Adrenal gland (tissue), 5 donors: ENCODE results near the gene GABRQ.
"Not testable (repeated sequence)": the region's sequence is repeated elsewhere in the genome, so short reads cannot be mapped to it uniquely, and the experiment has no call there.

Experiments used
- POLR2A ChIP-seq, 2 donors: fragments of 450-650 bp; IDR thresholded peaks; one replicate each; pipeline ENCODE4 v1.6.1; 2017; ENCODE audit warnings: antibody characterized with exemption in 2 of 2, mild to moderate bottlenecking in 2 of 2, moderate library complexity in 1 of 2
- TF ChIP-seq, protein P1 (sequence below), 6 experiments: fragments of 450-650 bp in 4 of 6; fragments of 200-600 bp in 2 of 6; sonication (generic) in 1 of 6; IDR thresholded peaks; 1 replicate in 5 of 6; 2 replicates in 1 of 6; pipeline versions ENCODE4 v1.5.1 to v1.8.0; 2016 to 2021; ENCODE audit warnings: antibody characterized with exemption in 6 of 6, mild to moderate bottlenecking in 2 of 6, moderate library complexity in 1 of 6
- donor health status: DM: no; HTN: no; CAD: no.

DNA sequence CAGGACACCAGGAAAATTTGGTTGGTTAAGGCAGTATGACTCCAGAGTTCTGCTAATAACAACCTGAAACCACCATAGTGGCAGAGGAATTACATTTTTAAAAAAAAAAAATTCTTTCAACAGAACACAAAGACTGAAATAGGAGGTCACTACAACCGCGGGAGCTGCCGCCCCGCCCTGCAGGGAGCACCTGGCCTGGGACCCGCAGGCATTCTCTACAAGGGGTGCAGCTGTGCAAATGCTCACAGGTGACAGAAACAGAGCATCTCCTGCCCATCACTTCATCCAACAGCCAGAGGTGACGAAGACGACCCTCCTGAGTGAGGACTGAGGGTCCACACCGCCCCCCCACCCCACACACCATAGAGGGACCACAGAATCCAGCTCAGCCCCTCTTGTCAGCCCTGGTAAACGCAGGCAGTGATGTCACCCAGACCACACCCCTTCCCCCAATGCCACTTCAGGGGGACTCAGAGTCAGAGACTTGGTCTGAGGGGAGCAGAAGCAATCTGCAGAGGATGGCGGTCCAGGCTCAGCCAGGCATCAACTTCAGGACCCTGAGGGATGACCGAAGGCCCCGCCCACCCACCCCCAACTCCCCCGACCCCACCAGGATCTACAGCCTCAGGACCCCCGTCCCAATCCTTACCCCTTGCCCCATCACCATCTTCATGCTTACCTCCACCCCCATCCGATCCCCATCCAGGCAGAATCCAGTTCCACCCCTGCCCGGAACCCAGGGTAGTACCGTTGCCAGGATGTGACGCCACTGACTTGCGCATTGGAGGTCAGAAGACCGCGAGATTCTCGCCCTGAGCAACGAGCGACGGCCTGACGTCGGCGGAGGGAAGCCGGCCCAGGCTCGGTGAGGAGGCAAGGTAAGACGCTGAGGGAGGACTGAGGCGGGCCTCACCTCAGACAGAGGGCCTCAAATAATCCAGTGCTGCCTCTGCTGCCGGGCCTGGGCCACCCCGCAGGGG is 60.5 kb downstream of the GABRQ start, which contains the start of gene MAGEA3:
- not testable (repeated sequence) for TF ChIP-seq POLR2A (IDR thresholded peaks at IDR 0.05)
- TF ChIP-seq, protein P1, sequence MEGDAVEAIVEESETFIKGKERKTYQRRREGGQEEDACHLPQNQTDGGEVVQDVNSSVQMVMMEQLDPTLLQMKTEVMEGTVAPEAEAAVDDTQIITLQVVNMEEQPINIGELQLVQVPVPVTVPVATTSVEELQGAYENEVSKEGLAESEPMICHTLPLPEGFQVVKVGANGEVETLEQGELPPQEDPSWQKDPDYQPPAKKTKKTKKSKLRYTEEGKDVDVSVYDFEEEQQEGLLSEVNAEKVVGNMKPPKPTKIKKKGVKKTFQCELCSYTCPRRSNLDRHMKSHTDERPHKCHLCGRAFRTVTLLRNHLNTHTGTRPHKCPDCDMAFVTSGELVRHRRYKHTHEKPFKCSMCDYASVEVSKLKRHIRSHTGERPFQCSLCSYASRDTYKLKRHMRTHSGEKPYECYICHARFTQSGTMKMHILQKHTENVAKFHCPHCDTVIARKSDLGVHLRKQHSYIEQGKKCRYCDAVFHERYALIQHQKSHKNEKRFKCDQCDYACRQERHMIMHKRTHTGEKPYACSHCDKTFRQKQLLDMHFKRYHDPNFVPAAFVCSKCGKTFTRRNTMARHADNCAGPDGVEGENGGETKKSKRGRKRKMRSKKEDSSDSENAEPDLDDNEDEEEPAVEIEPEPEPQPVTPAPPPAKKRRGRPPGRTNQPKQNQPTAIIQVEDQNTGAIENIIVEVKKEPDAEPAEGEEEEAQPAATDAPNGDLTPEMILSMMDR (IDR thresholded peaks at IDR 0.05), result not testable (repeated sequence)
